Embryonic facial prominence (tissue), 1 donor: ENCODE data around the gene CXCR2.

ENCODE experiments used
- DNase-seq: peaks from one replicate; pipeline ENCODE4 v3.0.0-alpha.2; 2016; ENCODE audit errors: extremely low spot score

The CXCR2 gene

GRCh38 chr2:218180467-218181114 lies 54.8 kb downstream of the CXCR2 start:
- DNase-seq: no peak

GRCh38 chr2:218184331-218184730 lies 58.5 kb downstream of the CXCR2 start:
- no peak for DNase-seq

- DNase-seq: peak; percentile 22
These were observed 60.5 kb downstream of the CXCR2 start for GRCh38 chr2:218186355-218186766.
